ENCODE data around the gene PSMA3. TPM values are rescaled to one million over a fixed set of nuclear protein-coding genes. Genes with fewer than 3 reads are reported as not detected.

PSMA3 gene
- total RNA-seq, 1 experiment from 2014 or later, result 203 TPM

DNA sequence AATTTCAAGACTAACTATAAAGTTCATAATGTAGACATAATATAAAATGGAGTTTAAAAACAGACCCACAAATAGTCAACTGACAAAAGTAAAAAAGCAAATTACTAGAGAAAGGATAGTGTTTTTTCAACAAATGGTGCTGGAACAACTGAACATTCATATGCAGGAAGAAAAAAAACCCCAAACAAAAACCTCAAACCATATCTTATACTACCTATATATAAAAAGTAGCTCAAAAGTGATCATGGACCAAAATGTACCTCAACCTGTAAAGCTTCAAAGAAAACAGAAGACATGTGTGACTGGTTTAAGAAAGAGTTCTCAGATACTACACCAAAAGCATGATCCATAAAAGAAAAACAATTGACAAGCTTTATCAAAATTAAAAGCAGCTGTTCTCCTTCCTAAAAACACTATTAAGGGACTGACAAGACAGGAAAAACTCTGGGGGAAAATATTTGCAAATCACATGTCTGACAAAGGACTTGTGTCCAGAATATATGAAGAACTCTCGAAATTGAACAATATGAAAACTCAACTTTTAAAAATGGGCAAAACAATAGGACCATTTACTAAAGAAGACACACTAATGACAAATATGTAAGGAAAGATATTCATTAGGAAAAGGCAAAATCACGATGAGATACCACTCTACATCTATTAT, 31.0 kb downstream of the PSMA3 start:
- BruUV-seq (replicated peaks), result no TSS peak
- intact Hi-C loops (cut with micrococcal nuclease), result no loop called here
- DNase-seq (ENCODE audit: unreplicated experiment), result no peak
- no peak for TF ChIP-seq CTCF (IDR thresholded peaks at IDR 0.05; ENCODE audit: unreplicated experiment)
- Mint-ChIP-seq H3K27me3 (ENCODE audit: insufficient read depth, unreplicated experiment) (no peaks in the 10 kb centered on the region), H3K27ac (ENCODE audit: low read depth, unreplicated experiment) (no peak overlapping the region), H3K9me3 (ENCODE audit: unreplicated experiment) (no peaks in the 10 kb centered on the region), H3K36me3 (ENCODE audit: insufficient read depth, unreplicated experiment) (peaks cover 88% of the 10 kb centered on the region), H3K4me3 (ENCODE audit: unreplicated experiment) (no peak overlapping the region), H3K4me1 (ENCODE audit: insufficient read depth, unreplicated experiment) (peaks cover 28% of the 10 kb centered on the region)
- ChIA-PET CTCF (no interaction called here), POLR2A (interaction anchor here (0.7 to 5.1 kb wide), 8 partner anchors 9 to 40 kb away, joined by 3 to 43 read pairs (median 4); partner anchors contain the start of genes ARID4A and PSMA3)

GRCh38 chr14:58276208-58276607, 31.6 kb downstream of the PSMA3 start:
- no TSS peak for BruUV-seq (replicated peaks)
- H3K27ac Mint-ChIP-seq (ENCODE audit: low read depth, unreplicated experiment), result no peak overlapping the region
- peaks cover 34% of the 10 kb centered on the region for H3K4me1 Mint-ChIP-seq (ENCODE audit: insufficient read depth, unreplicated experiment)
- no peak overlapping the region for H3K4me3 Mint-ChIP-seq (ENCODE audit: unreplicated experiment)
- H3K9me3 Mint-ChIP-seq (ENCODE audit: unreplicated experiment), result no peaks in the 10 kb centered on the region
- ChIA-PET CTCF (no interaction called here), POLR2A (interaction anchor here (1.1 to 5.1 kb wide), 7 partner anchors 9 to 32 kb away, joined by 3 to 43 read pairs (median 5); partner anchors contain the start of genes ARID4A and PSMA3)
- H3K36me3 Mint-ChIP-seq (ENCODE audit: insufficient read depth, unreplicated experiment), result peaks cover 88% of the 10 kb centered on the region
- H3K27me3 Mint-ChIP-seq (ENCODE audit: insufficient read depth, unreplicated experiment), result no peaks in the 10 kb centered on the region
- TF ChIP-seq CTCF (IDR thresholded peaks at IDR 0.05; ENCODE audit: unreplicated experiment), result no peak
- DNase-seq (ENCODE audit: unreplicated experiment), result no peak
- intact Hi-C loops (cut with micrococcal nuclease), result no loop called here

GRCh38 chr14:58278177-58278576, 33.5 kb downstream of the PSMA3 start:
- no peak for TF ChIP-seq CTCF (IDR thresholded peaks at IDR 0.05; ENCODE audit: unreplicated experiment)
- Mint-ChIP-seq H3K27ac (ENCODE audit: low read depth, unreplicated experiment) (no peak overlapping the region), H3K4me3 (ENCODE audit: unreplicated experiment) (no peak overlapping the region), H3K4me1 (ENCODE audit: insufficient read depth, unreplicated experiment) (peaks cover 40% of the 10 kb centered on the region), H3K27me3 (ENCODE audit: insufficient read depth, unreplicated experiment) (no peaks in the 10 kb centered on the region), H3K36me3 (ENCODE audit: insufficient read depth, unreplicated experiment) (peaks cover 82% of the 10 kb centered on the region), H3K9me3 (ENCODE audit: unreplicated experiment) (no peaks in the 10 kb centered on the region)
- POLR2A ChIA-PET, result interaction anchor here (0.7 kb wide), 1 partner anchor 11 kb away, joined by 4 read pairs; no protein-coding TSS in a partner anchor
- intact Hi-C loops (cut with micrococcal nuclease), result no loop called here
- BruUV-seq (replicated peaks), result no TSS peak
- CTCF ChIA-PET, result interaction anchor here (0.6 to 0.7 kb wide), 2 partner anchors 24 to 118 kb away, joined by 3 to 4 read pairs; no protein-coding TSS in a partner anchor
- DNase-seq (ENCODE audit: unreplicated experiment), result no peak

DNA sequence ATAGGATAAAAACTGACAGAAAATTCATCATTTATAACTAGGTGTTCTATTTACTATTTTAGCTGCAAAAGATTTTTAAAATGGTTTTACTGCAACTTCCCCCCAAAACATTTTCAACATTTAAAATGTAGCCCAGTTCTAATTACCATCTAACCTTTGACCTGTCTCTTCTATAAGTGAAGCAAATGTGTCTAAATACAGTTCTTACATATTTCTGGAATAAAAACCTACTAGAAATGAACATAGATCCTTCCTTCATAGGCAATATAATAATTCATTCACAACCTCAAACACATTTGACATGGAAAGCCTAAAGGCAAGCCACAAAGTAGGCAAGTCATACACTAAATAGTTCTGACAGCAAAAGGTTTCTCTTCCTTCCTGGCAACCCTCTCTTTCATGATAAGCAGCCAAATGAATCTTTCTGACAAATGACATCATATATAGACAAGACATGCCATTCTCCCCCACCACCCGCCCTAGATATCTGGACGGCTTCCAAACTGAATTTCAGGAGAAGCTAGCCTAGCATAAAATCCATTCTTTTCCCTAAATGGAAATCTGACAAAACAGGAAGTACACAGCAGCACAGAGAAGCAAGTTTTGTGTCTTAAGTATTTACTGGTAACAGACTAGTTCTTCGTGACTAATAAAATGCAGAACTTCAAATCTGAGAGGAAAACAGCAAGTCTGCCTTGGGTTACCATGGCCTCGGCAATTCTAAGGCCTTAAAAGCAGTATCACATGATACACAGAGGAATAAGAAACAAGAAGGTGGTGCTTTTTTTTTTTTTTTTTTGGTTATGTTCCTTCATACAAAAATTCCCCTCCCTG, 36.5 kb downstream of the PSMA3 start:
- TF ChIP-seq CTCF (IDR thresholded peaks at IDR 0.05; ENCODE audit: unreplicated experiment), result no peak
- Mint-ChIP-seq H3K4me1 (ENCODE audit: insufficient read depth, unreplicated experiment) (peaks cover 42% of the 10 kb centered on the region), H3K27me3 (ENCODE audit: insufficient read depth, unreplicated experiment) (no peaks in the 10 kb centered on the region), H3K27ac (ENCODE audit: low read depth, unreplicated experiment) (peak overlapping the region; percentile 97), H3K9me3 (ENCODE audit: unreplicated experiment) (no peaks in the 10 kb centered on the region), H3K4me3 (ENCODE audit: unreplicated experiment) (peak overlapping the region; percentile 43), H3K36me3 (ENCODE audit: insufficient read depth, unreplicated experiment) (peaks cover 79% of the 10 kb centered on the region)
- intact Hi-C loops (cut with micrococcal nuclease), result no loop called here
- ChIA-PET POLR2A (interaction anchor here (0.6 to 6.2 kb wide), 13 partner anchors 8 to 146 kb away, joined by 3 to 88 read pairs (median 4); partner anchors contain the start of genes ACTR10, ARID4A, KIAA0586 and PSMA3), CTCF (interaction anchor here (1.0 kb wide), 1 partner anchor 9 kb away, joined by 4 read pairs; no protein-coding TSS in a partner anchor)
- BruUV-seq (replicated peaks), result no TSS peak
- DNase-seq (ENCODE audit: unreplicated experiment), result peak; percentile 67
